HCT116 (cell line): Measurements from ENCODE around the gene AHRR. TPM values are rescaled to one million over a fixed set of nuclear protein-coding genes. Genes with fewer than 3 reads are reported as not detected.

Source experiments
- ATAC-seq: fragments of 200-7000 bp; cut with Tn5 transposase; 2 replicates; pipeline ENCODE4 v1.9.1; 2020; ENCODE audit warnings: mild to moderate bottlenecking, moderate library complexity
- BruUV-seq: library from RNA; stranded (reverse); fragments of 400-500 nt; replicated peaks from 2 replicates; lab custom pipeline; 2021; lab: Mats Ljungman, UMichigan
- CTCF ChIA-PET: fragments of 300-600 bp; sonication (Branson Sonifier 250); formaldehyde crosslinking; loops from one replicate; lab custom pipeline; 2021; ENCODE audit warnings: antibody characterized with exemption; lab: Charles Lee
- POLR2A ChIA-PET: fragments of 300-600, 350-600 bp; sonication (Branson Sonifier 250); formaldehyde crosslinking; loops from one replicate; lab custom pipeline; 2021; ENCODE audit warnings: antibody characterized with exemption; lab: Charles Lee
- RAD21 ChIA-PET, 2 experiments: fragments of 300-600 bp; sonication (Branson Sonifier 250); formaldehyde crosslinking; loops; one replicate each; lab custom pipeline; 2023; ENCODE audit warnings: low total read pairs in 2 of 2; ENCODE audit not compliant: uncharacterized antibody in 2 of 2, unreplicated experiment in 2 of 2, low non-redundant PET in 1 of 2; lab: Charles Lee
- DNase-seq: peaks from one replicate; pipeline ENCODE4 v3.0.0-alpha.2; 2010; ENCODE audit warnings: low read depth, low spot score
- H2AFZ ChIP-seq: fragments of 200-600 bp; shearing (Covaris generic), sonication (generic); 2 replicates; pipeline ENCODE4 v1.6.1; 2017; ENCODE audit warnings: low read depth, mixed run types, mixed read lengths, antibody characterized with exemption, low read length; ENCODE audit not compliant: poor library complexity, severe bottlenecking
- H3K27ac ChIP-seq: 2 replicates; pipeline ENCODE4 v1.5.1; 2012; ENCODE audit warnings: low read depth, low read length
- H3K27me3 ChIP-seq: fragments of 200-600 bp; sonication (generic); 2 replicates; pipeline ENCODE4 v1.6.1; 2016; ENCODE audit warnings: mixed run types, low read length, mixed read lengths; ENCODE audit not compliant: insufficient read depth
- H3K36me3 ChIP-seq, 2 experiments: fragments of 200-500 bp in 1 of 2; fragments of 200-600 bp in 1 of 2; sonication (Bioruptor generic) in 1 of 2; sonication (generic) in 1 of 2; 2 replicates each; pipeline versions ENCODE4 v1.5.1 to v1.6.1; 2014 to 2016; ENCODE audit warnings: low read length in 2 of 2, inconsistent platforms in 1 of 2, mixed read lengths in 1 of 2, mixed run types in 1 of 2; ENCODE audit not compliant: insufficient read depth in 2 of 2, control insufficient read depth in 1 of 2
- H3K4me1 ChIP-seq, 2 experiments: fragments of 200-600 bp in 1 of 2; sonication (generic) in 1 of 2; 2 replicates each; pipeline versions ENCODE4 v1.5.1 to v1.6.1; 2012 to 2017; ENCODE audit warnings: low read length in 2 of 2, inconsistent platforms in 1 of 2, mild to moderate bottlenecking in 1 of 2, mixed read lengths in 1 of 2, mixed run types in 1 of 2, moderate library complexity in 1 of 2; ENCODE audit not compliant: insufficient read depth in 2 of 2, control insufficient read depth in 1 of 2
- H3K4me2 ChIP-seq: fragments of 200-600 bp; sonication (generic); 2 replicates; pipeline ENCODE4 v1.6.1; 2017; ENCODE audit warnings: mixed run types, low read length, mixed read lengths
- H3K4me3 ChIP-seq, 2 experiments: fragments of 200-600 bp in 1 of 2; sonication (generic) in 1 of 2; replicated peaks in 1 of 2; 2 replicates each; pipeline ENCODE4 v1.5.1; 2011 to 2016; ENCODE audit warnings: low read length in 2 of 2, control low read depth in 1 of 2, low read depth in 1 of 2, mild to moderate bottlenecking in 1 of 2, mixed read lengths in 1 of 2, mixed run types in 1 of 2
- H3K79me2 ChIP-seq: fragments of 200-600 bp; sonication (generic); 2 replicates; pipeline ENCODE4 v1.6.1; 2017; ENCODE audit warnings: mild to moderate bottlenecking, mixed run types, low read length, moderate library complexity, mixed read lengths; ENCODE audit not compliant: insufficient read depth
- H3K9ac ChIP-seq: fragments of 200-600 bp; sonication (generic); 2 replicates; pipeline ENCODE4 v1.6.1; 2016; ENCODE audit warnings: low read length, mixed read lengths
- H3K9me2 ChIP-seq: fragments of 200-600 bp; sonication (generic), shearing (Covaris generic); 2 replicates; pipeline ENCODE4 v1.6.1; 2017; ENCODE audit warnings: mixed run types, mild to moderate bottlenecking, moderate library complexity; ENCODE audit not compliant: insufficient read depth
- H3K9me3 ChIP-seq, 2 experiments: fragments of 200-500 bp in 1 of 2; fragments of 200-600 bp in 1 of 2; sonication (Bioruptor generic) in 1 of 2; sonication (generic) in 1 of 2; 2 replicates each; pipeline ENCODE4 v1.6.1; 2014 to 2017; ENCODE audit warnings: low read length in 2 of 2, mixed read lengths in 2 of 2, inconsistent platforms in 1 of 2, low read depth in 1 of 2, mild to moderate bottlenecking in 1 of 2, mixed run types in 1 of 2, moderate library complexity in 1 of 2; ENCODE audit not compliant: control insufficient read depth in 1 of 2, insufficient read depth in 1 of 2
- H4K20me1 ChIP-seq: fragments of 200-600 bp; sonication (generic), shearing (Covaris generic); 2 replicates; pipeline ENCODE4 v1.6.1; 2017; ENCODE audit warnings: mixed run types, mild to moderate bottlenecking, moderate library complexity; ENCODE audit not compliant: insufficient read depth
- CTCF ChIP-seq, 3 experiments: fragments of 200-600 bp in 1 of 3; sonication (generic) in 1 of 3; IDR thresholded peaks in 2 of 3; conservative IDR thresholded peaks in 1 of 3; 2 replicates each; pipeline ENCODE4 v1.5.1; 2012 to 2017; ENCODE audit warnings: low read depth in 2 of 3, low read length in 2 of 3, antibody characterized with exemption in 1 of 3, borderline replicate concordance in 1 of 3, control low read depth in 1 of 3, mild to moderate bottlenecking in 1 of 3, mixed read lengths in 1 of 3, mixed run types in 1 of 3, moderate library complexity in 1 of 3; ENCODE audit not compliant: insufficient read depth in 1 of 3
- EZH2 ChIP-seq: fragments of 200-600 bp; sonication (generic); IDR thresholded peaks from 2 replicates; pipeline ENCODE4 v1.6.1; 2017; ENCODE audit warnings: antibody characterized with exemption, mixed run types
- EZH2phosphoT487 ChIP-seq: fragments of 200-600 bp; IDR thresholded peaks from 2 replicates; pipeline ENCODE4 v1.6.1; 2018; ENCODE audit warnings: antibody characterized with exemption, borderline replicate concordance
- JUND ChIP-seq: IDR thresholded peaks from 2 replicates; pipeline ENCODE4 v1.6.1; 2012
- REST ChIP-seq: IDR thresholded peaks from 2 replicates; pipeline ENCODE4 v1.6.1; 2012; ENCODE audit warnings: low read depth
- TCF7L2 ChIP-seq: IDR thresholded peaks from 2 replicates; pipeline ENCODE4 v1.7.0; 2011; ENCODE audit warnings: borderline replicate concordance, inconsistent platforms; ENCODE audit not compliant: insufficient read depth, insufficient read length; ENCODE audit errors: extremely low read depth
- YY1 ChIP-seq: IDR thresholded peaks from 2 replicates; pipeline ENCODE4 v1.6.1; 2011; ENCODE audit warnings: low read length, low read depth, moderate library complexity, mild to moderate bottlenecking; ENCODE audit not compliant: insufficient replicate concordance; ENCODE audit errors: extremely low read depth
- intact Hi-C: fragments of 100-400 bp; cut with micrococcal nuclease; formaldehyde crosslinking; loops from 2 replicates; pipeline ENCODE4 v1.10.0; 2022
- total RNA-seq: library from RNA; stranded (reverse); gene quantifications from one replicate; pipeline ENCODE4 v1.2.1, GENCODE V29; 2021; ENCODE audit not compliant: unreplicated experiment

AHRR gene
- total RNA-seq, 1 experiment from 2014 or later: 12.7 TPM

- Histone ChIP-seq H3K79me2 (peaks cover 22% of the 10 kb centered on the region), H2AFZ (no peak overlapping the region), H3K27me3 (no peaks in the 10 kb centered on the region), H3K9me3 (no peaks in the 10 kb centered on the region), H3K4me1 (peaks cover 5 to 16% of the 10 kb centered on the region in 2 experiments; a peak in 3 of 4 replicates), H3K9ac (no peak overlapping the region), H3K4me2 (no peak overlapping the region), H3K4me3 (no peak overlapping the region), H3K27ac (no peak overlapping the region), H3K9me2 (no peaks in the 10 kb centered on the region), H4K20me1 (peaks cover 3% of the 10 kb centered on the region; the same call in 1 of the 2 replicates), H3K36me3 (peaks cover 3 to 5% of the 10 kb centered on the region in 2 experiments; a peak in 1 of 4 replicates)
- ChIA-PET CTCF (interaction anchor here (0.9 kb wide), 1 partner anchor 23 kb away, joined by 3 read pairs; no protein-coding TSS in a partner anchor), RAD21 (no interaction called here), POLR2A (no interaction called here)
- TF ChIP-seq JUND (no peak), CTCF (IDR thresholded peaks at IDR 0.05 in 2 of 3, conservative IDR thresholded peaks at IDR 0.05 in 1 of 3; ENCODE audit: borderline replicate concordance in 1 of 3, insufficient read depth in 1 of 3, low read depth in 2 of 3, low read length in 2 of 3) (peak in 1 of 3 experiments; percentile 26; a peak in 1 of 6 replicates)
- intact Hi-C loops: no loop called here
- BruUV-seq: no TSS peak
- no peak for ATAC-seq
- no peak for DNase-seq
Measured at GRCh38 chr5:469752-470483, 148.4 kb downstream of the AHRR start.

- Histone ChIP-seq H3K4me1 (peaks cover 5 to 16% of the 10 kb centered on the region in 2 experiments; a peak in 3 of 4 replicates), H3K4me2 (peak overlapping the region; percentile 94), H3K9me3 (no peaks in the 10 kb centered on the region), H3K4me3 (peak overlapping the region; percentile 77 to 82; a peak in 3 of 4 replicates), H4K20me1 (peaks cover 3% of the 10 kb centered on the region; the same call in 1 of the 2 replicates), H3K36me3 (peaks cover 3 to 5% of the 10 kb centered on the region in 2 experiments; a peak in 1 of 4 replicates), H3K27ac (peak overlapping the region; percentile 18; the same call in 1 of the 2 replicates), H3K9ac (0 out of 2 replicates have a peak overlapping the region, but pooled peaks have one; percentile 89), H3K79me2 (peaks cover 22% of the 10 kb centered on the region), H3K9me2 (no peaks in the 10 kb centered on the region), H2AFZ (no peak overlapping the region), H3K27me3 (no peaks in the 10 kb centered on the region)
- ChIA-PET CTCF (interaction anchor here (1.9 to 2.8 kb wide), 2 partner anchors 25 to 154 kb away, joined by 9 to 11 read pairs; no protein-coding TSS in a partner anchor), POLR2A (no interaction called here), RAD21 (no interaction called here)
- ATAC-seq (no peak), DNase-seq (no peak)
- TSS peak; percentile 61 for BruUV-seq
- intact Hi-C loops: no loop called here
- TF ChIP-seq YY1 (no peak), JUND (no peak), TCF7L2 (no peak), REST (no peak), EZH2phosphoT487 (no peak), EZH2 (no peak)
Measured at GRCh38 chr5:470961-471749, 149.6 kb downstream of the AHRR start.
